Adrenal gland (tissue), 5 donors: Measurements from ENCODE around the gene UBE2J2.

ENCODE experiments used
- CTCF ChIP-seq, 6 experiments: fragments of 450-650 bp in 4 of 6; fragments of 200-600 bp in 2 of 6; sonication (generic) in 1 of 6; IDR thresholded peaks; 1 replicate in 5 of 6; 2 replicates in 1 of 6; pipeline versions ENCODE4 v1.5.1 to v1.8.0; 2016 to 2021; ENCODE audit warnings: antibody characterized with exemption in 6 of 6, mild to moderate bottlenecking in 2 of 6, moderate library complexity in 1 of 6
- POLR2A ChIP-seq, 2 donors: fragments of 450-650 bp; IDR thresholded peaks; one replicate each; pipeline ENCODE4 v1.6.1; 2017; ENCODE audit warnings: antibody characterized with exemption in 2 of 2, mild to moderate bottlenecking in 2 of 2, moderate library complexity in 1 of 2
- donor health status: DM: no; HTN: no; CAD: no.

- no peak for TF ChIP-seq CTCF (IDR thresholded peaks at IDR 0.05)
- TF ChIP-seq POLR2A (IDR thresholded peaks at IDR 0.05) = no peak
Measured at GRCh38 chr1:1297802-1298424, 24.3 kb upstream of the UBE2J2 start.
